Naive thymus-derived CD4-positive, alpha-beta T cell (primary cell): ENCODE data around the gene DCP2. TPM values are rescaled to one million over a fixed set of nuclear protein-coding genes. Genes with fewer than 3 reads are reported as not detected.

Experiments used
- ATAC-seq: fragments of 150-1000 bp; cut with Tn5 transposase; 2 replicates; pipeline ENCODE4 v1.10.0; 2021; ENCODE audit warnings: mild to moderate bottlenecking, moderate library complexity
- CTCF ChIA-PET: fragments of 350-600 bp; sonication (Branson Sonifier 250); formaldehyde crosslinking; loops from one replicate; lab custom pipeline; 2021; ENCODE audit warnings: antibody characterized with exemption; lab: Charles Lee
- POLR2A ChIA-PET: fragments of 350-600 bp; sonication (Branson Sonifier 250); formaldehyde crosslinking; loops from one replicate; lab custom pipeline; 2021; ENCODE audit warnings: antibody characterized with exemption, inconsistent platforms; lab: Charles Lee
- DNase-seq, 9 donors: peaks; one replicate each; pipeline versions ENCODE4 v3.0.0 to v3.0.0-alpha.2; 2020 to 2022; ENCODE audit warnings: mixed read lengths in 1 of 9
- H3K27ac ChIP-seq: one replicate; pipeline ENCODE4 v1.7.0; 2013; ENCODE audit warnings: mild to moderate bottlenecking, low read depth, low read length, moderate library complexity
- H3K27me3 ChIP-seq, 2 donors: one replicate each; pipeline ENCODE4 v1.7.0; 2013; ENCODE audit warnings: low read length in 2 of 2, mild to moderate bottlenecking in 2 of 2, moderate library complexity in 2 of 2; ENCODE audit not compliant: control insufficient read depth in 2 of 2, insufficient read depth in 2 of 2
- H3K36me3 ChIP-seq, 3 experiments: 1 replicate in 2 of 3; 2 replicates in 1 of 3; pipeline ENCODE4 v1.7.0; 2013; ENCODE audit warnings: low read length in 3 of 3, mild to moderate bottlenecking in 3 of 3, moderate library complexity in 1 of 3; ENCODE audit not compliant: insufficient read depth in 3 of 3, control insufficient read depth in 2 of 3
- H3K4me1 ChIP-seq, 2 donors: one replicate each; pipeline ENCODE4 v1.7.0; 2013; ENCODE audit warnings: low read length in 2 of 2, mild to moderate bottlenecking in 2 of 2, moderate library complexity in 1 of 2; ENCODE audit not compliant: control insufficient read depth in 2 of 2, insufficient read depth in 2 of 2
- H3K4me3 ChIP-seq: 2 replicates; pipeline ENCODE4 v1.7.0; 2013; ENCODE audit warnings: mild to moderate bottlenecking, low read length
- H3K9me3 ChIP-seq, 3 experiments: 1 replicate in 2 of 3; 2 replicates in 1 of 3; pipeline ENCODE4 v1.7.0; 2013; ENCODE audit warnings: low read length in 3 of 3; ENCODE audit not compliant: control insufficient read depth in 2 of 3
- H3K27ac Mint-ChIP-seq, 9 donors: one replicate each; pipeline ENCODE4 v1.8.0; 2020 to 2022; ENCODE audit warnings: mixed read lengths in 9 of 9, mild to moderate bottlenecking in 8 of 9, moderate library complexity in 5 of 9, inconsistent platforms in 2 of 9
- H3K27me3 Mint-ChIP-seq, 5 donors: one replicate each; pipeline ENCODE4 v1.8.0; 2021 to 2022; ENCODE audit warnings: mixed read lengths in 5 of 5, mild to moderate bottlenecking in 1 of 5
- H3K36me3 Mint-ChIP-seq, 5 donors: one replicate each; pipeline ENCODE4 v1.8.0; 2020 to 2022; ENCODE audit warnings: mixed read lengths in 5 of 5, mild to moderate bottlenecking in 3 of 5, inconsistent platforms in 1 of 5
- H3K4me1 Mint-ChIP-seq, 7 donors: one replicate each; pipeline ENCODE4 v1.8.0; 2020 to 2022; ENCODE audit warnings: mixed read lengths in 7 of 7, mild to moderate bottlenecking in 3 of 7, inconsistent platforms in 1 of 7
- H3K4me3 Mint-ChIP-seq, 10 donors: one replicate each; pipeline ENCODE4 v1.8.0; 2020 to 2022; ENCODE audit warnings: mild to moderate bottlenecking in 10 of 10, mixed read lengths in 10 of 10, moderate library complexity in 6 of 10, inconsistent platforms in 2 of 10
- H3K9me3 Mint-ChIP-seq, 11 donors: one replicate each; pipeline ENCODE4 v1.8.0; 2020 to 2022; ENCODE audit warnings: mixed read lengths in 11 of 11, mild to moderate bottlenecking in 4 of 11, inconsistent platforms in 1 of 11, moderate library complexity in 1 of 11
- intact Hi-C, 2 donors: fragments of 100-400 bp; cut with micrococcal nuclease; formaldehyde crosslinking; loops; one replicate each; pipeline ENCODE4 v1.15.1; 2023
- polyA plus RNA-seq, 2 donors: library from polyadenylated mRNA; unstranded; fragments of 300-500 nt; fragmentation: Illumina TruSeq; gene quantifications; one replicate each; pipeline ENCODE4 v1.2.3, GENCODE V29; 2021
- total RNA-seq, 6 experiments: library from RNA in 5 of 6; stranded (reverse) in 5 of 6; gene quantifications; 1 replicate in 5 of 6; 2 replicates in 1 of 6; pipeline ENCODE4 v1.2.3 and lab custom pipeline; 2021 to 2026

DCP2 gene
- total and polyA plus RNA-seq, 7 experiments from 2014 or later: 50.7 to 101 (median 65.0) TPM

DNA sequence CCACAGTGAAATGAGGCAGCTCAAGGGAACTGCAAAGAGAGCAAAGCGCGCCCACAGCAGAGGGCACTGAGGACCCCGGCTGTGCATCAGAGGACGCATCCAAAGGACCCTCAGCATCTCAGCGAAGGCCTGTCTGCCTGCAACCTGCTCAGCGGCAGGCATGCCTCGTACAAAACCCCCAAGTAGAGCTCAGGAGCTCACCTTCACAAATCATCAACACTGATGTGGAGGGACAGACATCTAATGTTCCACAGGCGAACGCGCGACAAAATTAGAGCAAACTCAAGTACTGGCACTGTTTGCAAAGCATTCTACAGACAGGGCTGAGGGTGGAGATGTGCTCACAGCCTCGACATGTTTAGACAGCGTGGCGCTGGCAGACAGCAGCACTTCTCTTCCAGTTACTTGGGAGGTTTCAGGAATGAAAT, 81.0 kb downstream of the DCP2 start:
- Mint-ChIP-seq H3K4me1 (peaks cover 11 to 46% (median 27%) of the 10 kb centered on the region in 7 donors), H3K27ac (peak overlapping the region in 1 of 9 donors; percentile 40), H3K36me3 (peaks cover 0 to 3% (median 0%) of the 10 kb centered on the region in 5 donors), H3K27me3 (no peaks in the 10 kb centered on the region), H3K4me3 (no peak overlapping the region), H3K9me3 (no peaks in the 10 kb centered on the region)
- Histone ChIP-seq H3K4me3 (no peak overlapping the region), H3K9me3 (no peaks in the 10 kb centered on the region), H3K27ac (no peak overlapping the region), H3K4me1 (peaks cover 0 to 1% of the 10 kb centered on the region in 2 donors), H3K27me3 (no peaks in the 10 kb centered on the region), H3K36me3 (no peaks in the 10 kb centered on the region)
- DNase-seq (peak in 1 of 9 donors; percentile 16), ATAC-seq (no peak)
- intact Hi-C loops: no loop called here
- CTCF ChIA-PET: no interaction called here
- POLR2A ChIA-PET: no interaction called here

DNA sequence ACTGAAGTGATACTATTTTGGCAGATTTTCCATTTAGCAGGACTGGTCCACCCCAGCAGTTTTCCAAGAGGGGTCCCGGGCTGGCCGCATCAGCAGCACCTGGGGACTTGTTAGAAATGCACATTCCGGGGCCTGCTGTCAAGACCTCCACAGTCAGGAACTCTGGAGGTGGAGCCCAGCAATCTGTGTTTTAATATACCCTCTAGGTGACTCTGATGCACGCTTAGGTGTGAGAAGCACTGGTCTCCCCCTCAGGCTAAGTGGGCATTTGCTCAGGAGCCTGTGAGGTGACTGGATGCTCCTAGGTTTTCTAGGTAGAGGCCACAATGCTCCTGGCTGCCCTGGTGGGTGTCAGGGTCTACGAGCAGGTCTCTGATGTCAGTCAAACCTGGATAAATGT, 81.7 kb downstream of the DCP2 start:
- H3K9me3 Mint-ChIP-seq: no peaks in the 10 kb centered on the region

DNA sequence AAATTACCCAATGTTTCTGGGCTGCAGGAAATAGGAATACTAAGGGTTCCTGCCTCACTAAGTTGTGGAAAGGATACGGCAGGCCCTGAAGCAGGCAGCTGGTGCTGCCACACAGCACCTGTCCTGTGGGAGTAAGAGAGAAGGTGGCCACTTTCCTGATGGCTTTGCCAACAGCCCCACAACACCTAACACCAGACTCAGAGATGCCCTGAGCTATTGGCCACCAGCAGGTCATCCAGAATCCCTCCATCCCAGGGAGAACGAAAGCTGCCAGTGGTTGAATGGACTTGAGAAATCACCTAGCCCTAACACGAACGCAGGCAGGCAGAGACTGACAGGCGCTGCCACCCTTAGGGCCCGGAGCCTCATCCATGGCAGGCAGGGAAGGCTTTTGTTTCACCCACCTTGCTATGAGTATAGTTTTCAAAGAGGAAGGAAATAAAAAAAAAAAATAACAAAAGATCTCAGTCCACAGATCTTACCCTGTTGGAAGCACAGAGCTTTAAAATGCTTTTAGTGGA, 82.2 kb downstream of the DCP2 start:
- ChIA-PET POLR2A (no interaction called here), CTCF (no interaction called here)
- ATAC-seq: no peak
- intact Hi-C loops: no loop called here
- H3K27ac ChIP-seq: no peak overlapping the region
- no peaks in the 10 kb centered on the region for H3K9me3 Mint-ChIP-seq
- H3K4me1 Mint-ChIP-seq: peaks cover 12 to 58% (median 39%) of the 10 kb centered on the region in 7 donors
- no peaks in the 10 kb centered on the region for H3K36me3 ChIP-seq
- peaks cover 0 to 4% of the 10 kb centered on the region in 2 donors for H3K4me1 ChIP-seq
- no peaks in the 10 kb centered on the region for H3K27me3 Mint-ChIP-seq
- no peaks in the 10 kb centered on the region for H3K9me3 ChIP-seq
- H3K4me3 ChIP-seq: no peak overlapping the region
- peak overlapping the region in 4 of 9 donors; percentile 3 to 72 (median 46) for H3K27ac Mint-ChIP-seq
- no peaks in the 10 kb centered on the region for H3K27me3 ChIP-seq
- peaks cover 0 to 4% (median 0%) of the 10 kb centered on the region in 5 donors for H3K36me3 Mint-ChIP-seq
- H3K4me3 Mint-ChIP-seq: peak overlapping the region in 5 of 10 donors; percentile 7 to 72 (median 42)
- DNase-seq: no peak

More for the DNA sequence above, 81.7 kb downstream of the DCP2 start:
- intact Hi-C loops: no loop called here
- POLR2A ChIA-PET: no interaction called here
- Mint-ChIP-seq H3K36me3 (peaks cover 0 to 2% (median 0%) of the 10 kb centered on the region in 5 donors), H3K4me3 (no peak overlapping the region), H3K27me3 (no peaks in the 10 kb centered on the region), H3K4me1 (peaks cover 12 to 53% (median 34%) of the 10 kb centered on the region in 7 donors), H3K27ac (peak overlapping the region in 1 of 9 donors; percentile 33)
- no peak for ATAC-seq
- Histone ChIP-seq H3K27me3 (no peaks in the 10 kb centered on the region), H3K4me3 (no peak overlapping the region), H3K9me3 (no peaks in the 10 kb centered on the region), H3K4me1 (peaks cover 0 to 4% of the 10 kb centered on the region in 2 donors), H3K27ac (no peak overlapping the region), H3K36me3 (no peaks in the 10 kb centered on the region)
- CTCF ChIA-PET: no interaction called here
- no peak for DNase-seq

GRCh38 chr5:113059232-113060040, 82.8 kb downstream of the DCP2 start:
- no peak for ATAC-seq
- Mint-ChIP-seq H3K27me3 (no peaks in the 10 kb centered on the region), H3K9me3 (no peaks in the 10 kb centered on the region), H3K27ac (peak overlapping the region in 5 of 9 donors; percentile 3 to 72 (median 52)), H3K4me1 (peaks cover 12 to 64% (median 39%) of the 10 kb centered on the region in 7 donors), H3K4me3 (peak overlapping the region in 5 of 10 donors; percentile 7 to 72 (median 46)), H3K36me3 (peaks cover 0 to 4% (median 0%) of the 10 kb centered on the region in 5 donors)
- no peaks in the 10 kb centered on the region for H3K36me3 ChIP-seq
- peaks cover 0 to 4% of the 10 kb centered on the region in 2 donors for H3K4me1 ChIP-seq
- H3K27me3 ChIP-seq: no peaks in the 10 kb centered on the region
- H3K9me3 ChIP-seq: no peaks in the 10 kb centered on the region
- no peak overlapping the region for H3K4me3 ChIP-seq
- no peak overlapping the region for H3K27ac ChIP-seq
- ChIA-PET POLR2A (no interaction called here), CTCF (no interaction called here)
- no peak for DNase-seq
- intact Hi-C loops: no loop called here

DNA sequence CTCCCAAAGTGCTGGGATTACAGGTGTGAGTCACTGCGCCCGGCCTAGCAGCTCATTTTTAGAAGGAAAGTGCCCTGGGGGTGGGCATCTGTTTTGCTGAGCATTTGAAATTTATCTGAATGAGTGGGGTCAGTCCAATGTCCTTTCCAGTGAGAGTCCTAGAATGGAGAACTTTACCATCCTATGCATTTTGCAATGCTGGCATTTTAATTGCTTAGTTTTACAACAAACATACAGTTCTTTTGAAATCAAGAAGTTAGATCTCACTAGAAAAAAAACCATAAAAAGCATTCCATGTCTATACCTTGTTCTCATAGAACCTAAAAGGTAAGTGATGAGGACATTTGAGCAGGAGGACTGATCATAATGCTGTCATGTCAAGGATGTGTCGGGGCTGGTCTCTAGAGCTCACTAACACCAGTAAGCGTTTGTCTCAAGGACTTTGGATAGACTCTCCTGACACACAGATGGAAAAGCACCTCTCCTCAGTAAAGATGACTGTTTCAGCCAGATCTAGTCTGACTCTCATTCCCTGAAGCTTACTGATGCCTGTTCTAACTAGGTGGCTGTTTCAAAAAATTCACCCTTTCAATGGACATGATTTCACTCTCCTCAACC, 83.9 kb downstream of the DCP2 start:
- Histone ChIP-seq H3K27ac (no peak overlapping the region), H3K27me3 (no peaks in the 10 kb centered on the region), H3K4me1 (peaks cover 0 to 4% of the 10 kb centered on the region in 2 donors), H3K36me3 (no peaks in the 10 kb centered on the region), H3K9me3 (no peaks in the 10 kb centered on the region), H3K4me3 (no peak overlapping the region)
- Mint-ChIP-seq H3K27me3 (no peaks in the 10 kb centered on the region), H3K36me3 (peaks cover 0 to 4% (median 0%) of the 10 kb centered on the region in 5 donors), H3K4me1 (peaks cover 12 to 74% (median 44%) of the 10 kb centered on the region in 7 donors), H3K9me3 (no peaks in the 10 kb centered on the region), H3K27ac (peak overlapping the region in 2 of 9 donors; percentile 4 to 19), H3K4me3 (peak overlapping the region in 1 of 10 donors; percentile 19)
- DNase-seq (no peak), ATAC-seq (no peak)
- intact Hi-C loops: no loop called here
- ChIA-PET CTCF (no interaction called here), POLR2A (interaction anchor here (0.7 to 1.2 kb wide), 2 partner anchors 15 to 40 kb away, joined by 3 to 4 read pairs; no protein-coding TSS in a partner anchor)
